Right lobe of liver (tissue), 6 donors: ENCODE measurements around the gene CALHM6. TPM values are rescaled to one million over a fixed set of nuclear protein-coding genes. Genes with fewer than 3 reads are reported as not detected.

Experiments used
- ATAC-seq, 4 donors: fragments of 200-7000 bp; cut with Tn5 transposase; one replicate each; pipeline ENCODE4 v1.9.1; 2020; ENCODE audit warnings: mild to moderate bottlenecking in 4 of 4, moderate library complexity in 4 of 4
- DNase-seq, 3 donors: peaks; one replicate each; pipeline ENCODE4 v3.0.0-alpha.2; 2020
- H3K27ac ChIP-seq, 3 donors: fragments of 200-600 bp; one replicate each; pipeline ENCODE4 v1.8.0; 2022
- H3K27me3 ChIP-seq, 2 donors: fragments of 200-600 bp; one replicate each; pipeline ENCODE4 v1.8.0; 2022
- H3K36me3 ChIP-seq, 4 donors: fragments of 200-600 bp; sonication (generic) in 1 of 4; one replicate each; pipeline versions ENCODE4 v1.5.1 to v1.8.0; 2017 to 2022; ENCODE audit warnings: control low read depth in 1 of 4
- H3K4me1 ChIP-seq, 4 donors: fragments of 200-600 bp; sonication (generic) in 1 of 4; one replicate each; pipeline versions ENCODE4 v1.5.1 to v1.8.0; 2017 to 2022; ENCODE audit warnings: control low read depth in 1 of 4
- H3K4me3 ChIP-seq, 3 donors: fragments of 200-600 bp; one replicate each; pipeline ENCODE4 v1.8.0; 2022
- H3K9me3 ChIP-seq, 4 donors: fragments of 200-600 bp; sonication (generic) in 1 of 4; one replicate each; pipeline versions ENCODE4 v1.5.1 to v1.8.0; 2017 to 2022; ENCODE audit warnings: control low read depth in 1 of 4
- CTCF ChIP-seq, 4 donors: fragments of 200-600 bp in 3 of 4; fragments of 450-650 bp in 1 of 4; IDR thresholded peaks; one replicate each; pipeline versions ENCODE4 v1.5.1 to v1.8.0; 2016 to 2022; ENCODE audit warnings: antibody characterized with exemption in 4 of 4, mild to moderate bottlenecking in 2 of 4
- POLR2A ChIP-seq: fragments of 450-650 bp; IDR thresholded peaks from one replicate; pipeline ENCODE4 v1.6.1; 2017; ENCODE audit warnings: antibody characterized with exemption, mild to moderate bottlenecking
- whole genome bisulfite sequencing: methylation state at CpG from one replicate; pipeline ENCODE4 v1.1.6; 2018; ENCODE audit warnings: low coverage, low lambda C conversion rate; ENCODE audit not compliant: insufficient coverage; ENCODE audit errors: missing lambda C conversion rate; 5-methylcytosine and 5-hydroxymethylcytosine counted together
- intact Hi-C, 2 donors: fragments of 100-400 bp; cut with DNase I; formaldehyde crosslinking; loops; one replicate each; pipeline versions ENCODE4 v1.11.2 to v1.14.1; 2022
- total RNA-seq, 6 experiments: library from RNA; depleted of rRNA in 2 of 6; stranded (reverse); fragments of >200 nt in 2 of 6; fragmentation: NEBNext Ultra II Directional in 3 of 6; extraction: Animal tissue kit (Norgen Biotek cat#: 25700) in 3 of 6; gene quantifications; one replicate each; pipeline versions ENCODE4 v1.1.0 to v1.2.4, GENCODE V29; 2016 to 2023
- donor health status: DM: no; HTN: yes; CAD: no.
- donor health status: DM: no; HTN: no; CAD: no.
- donor health status: DM: no; HTN: no; CAD: no.
- donor health status: DM: no; HTN: yes; CAD: no.
- donor health status: DM: no; HTN: yes; CAD: no.

Gene CALHM6
- total RNA-seq, 6 experiments from 2014 or later = 1.4 to 7.8 (median 3.5) TPM

DNA sequence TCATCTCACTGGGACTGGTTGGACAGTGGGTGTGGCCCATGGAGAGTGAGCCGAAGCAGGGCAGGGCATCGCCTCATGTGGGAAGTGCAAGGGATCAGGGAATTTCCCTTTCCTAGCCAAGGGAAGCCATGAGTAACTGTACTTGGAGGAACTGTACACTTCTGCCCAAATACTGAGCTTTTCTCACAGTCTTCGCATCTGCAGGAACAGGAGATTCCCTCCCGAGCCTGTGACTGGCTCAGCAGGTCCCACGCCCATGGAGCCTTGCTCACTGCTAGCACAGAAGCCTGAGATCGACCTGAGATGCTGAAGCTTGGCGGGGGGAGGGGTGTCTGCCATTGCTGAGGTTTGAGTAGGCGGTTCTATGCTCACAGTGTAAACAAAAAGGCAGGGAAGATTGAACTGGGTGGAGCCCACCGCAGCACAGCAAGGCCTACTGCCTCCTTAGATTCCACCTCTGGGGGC is 39.8 kb downstream of the CALHM6 start:
- intact Hi-C loops = no loop called here
- no peak for DNase-seq
- no peak overlapping the region for H3K4me3 ChIP-seq

GRCh38 chr6:116507324-116507723 is 46.1 kb downstream of the CALHM6 start:
- ATAC-seq = no peak
- H3K4me3 ChIP-seq = no peak overlapping the region
- intact Hi-C loops = no loop called here

More for the DNA sequence above, 39.8 kb downstream of the CALHM6 start:
- WGBS = 60% methylated on average over 1 of the region's 9 CpGs
- Histone ChIP-seq H3K27me3 (no peaks in the 10 kb centered on the region), H3K4me1 (no peaks in the 10 kb centered on the region), H3K9me3 (no peaks in the 10 kb centered on the region), H3K27ac (no peak overlapping the region), H3K36me3 (no peaks in the 10 kb centered on the region)
- TF ChIP-seq POLR2A (no peak), CTCF (IDR thresholded peaks at IDR 0.05) (no peak)
- ATAC-seq = no peak

GRCh38 chr6:116508527-116508926 is 47.4 kb downstream of the CALHM6 start:
- no peaks in the 10 kb centered on the region for H3K9me3 ChIP-seq
- no peak for ATAC-seq
- intact Hi-C loops = no loop called here
- no peak overlapping the region for H3K27ac ChIP-seq
- no peak overlapping the region for H3K4me3 ChIP-seq
- H3K27me3 ChIP-seq = no peaks in the 10 kb centered on the region
- DNase-seq = no peak
- no peaks in the 10 kb centered on the region for H3K36me3 ChIP-seq
- H3K4me1 ChIP-seq = no peaks in the 10 kb centered on the region
- TF ChIP-seq POLR2A (no peak), CTCF (IDR thresholded peaks at IDR 0.05) (no peak)

More at GRCh38 chr6:116507324-116507723, 46.1 kb downstream of the CALHM6 start:
- Histone ChIP-seq H3K9me3 (no peaks in the 10 kb centered on the region), H3K36me3 (no peaks in the 10 kb centered on the region), H3K4me1 (no peaks in the 10 kb centered on the region), H3K27ac (no peak overlapping the region), H3K27me3 (no peaks in the 10 kb centered on the region)
- DNase-seq = no peak
- no peak for TF ChIP-seq CTCF (IDR thresholded peaks at IDR 0.05)
- TF ChIP-seq POLR2A = no peak
- 82% methylated on average over 3 of the region's 3 CpGs for WGBS

- intact Hi-C loops = no loop called here
- Histone ChIP-seq H3K4me3 (peak within 1 kb of the TSS; percentile 11 to 35 (median 12)), H3K27ac (peak within 1 kb of the TSS; percentile 39 to 67 (median 60)), H3K4me1 (peaks cover 0 to 4% (median 0%) of the 10 kb centered on the region in 4 donors), H3K27me3 (no peaks in the 10 kb centered on the region), H3K36me3 (no peaks in the 10 kb centered on the region), H3K9me3 (no peaks in the 10 kb centered on the region)
- WGBS = 39% methylated on average over 9 of the region's 10 CpGs
- DNase-seq = no peak
- TF ChIP-seq POLR2A (no peak), CTCF (IDR thresholded peaks at IDR 0.05) (peak; percentile 35 to 48 (median 42))
- ATAC-seq = peak; percentile 63 to 88 (median 80)
These were observed 50.4 kb downstream of the CALHM6 start, which contains the start of gene CALHM5 for GRCh38 chr6:116511424-116512110. Gene CALHM5, plus strand, starts transcription at chr6:116511639. Its CDS starts 58 bp downstream, at chr6:116511697.
